ENCODE data around the gene GRAP. TPM values are rescaled to one million over a fixed set of nuclear protein-coding genes. Genes with fewer than 3 reads are reported as not detected.

Gene GRAP
- total RNA-seq, 1 experiment from 2014 or later = 0.55 TPM

DNA sequence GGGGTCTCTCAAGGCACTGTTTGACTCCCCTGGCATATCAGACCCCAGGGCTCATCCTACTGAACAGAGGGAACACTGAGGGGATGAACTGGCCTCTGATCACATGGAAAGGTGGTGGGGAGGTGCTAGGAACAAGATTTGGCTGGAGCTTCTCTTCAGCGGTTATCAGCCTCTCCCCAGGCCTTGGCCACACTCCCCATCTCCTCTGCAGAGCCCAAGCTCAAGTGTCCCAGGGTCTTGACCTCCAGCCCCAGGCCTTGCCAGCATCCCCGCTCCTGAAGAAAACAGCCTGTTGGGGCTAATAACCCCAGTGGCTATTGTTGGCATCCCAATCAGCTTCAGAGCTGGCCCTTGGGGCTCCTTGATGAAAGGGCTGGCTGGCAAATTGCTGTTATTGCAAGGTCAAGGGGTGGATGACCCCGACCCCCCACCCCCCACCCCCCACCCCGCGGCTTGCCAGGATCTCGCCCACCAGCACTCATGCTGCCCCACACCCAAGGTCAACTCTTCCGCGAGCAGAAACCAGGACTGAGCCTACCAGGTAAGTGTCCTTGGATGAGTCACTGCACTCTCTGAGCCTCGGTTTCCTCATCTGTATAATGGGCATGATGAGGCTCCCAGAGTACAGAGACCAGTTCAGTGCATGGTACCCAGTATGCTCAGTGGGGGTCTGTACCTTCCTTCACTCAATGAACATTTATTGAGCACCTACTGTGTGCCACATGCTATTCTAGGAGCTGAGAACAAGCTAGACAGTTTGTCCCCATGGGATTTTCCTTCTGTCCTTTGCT, 23.4 kb downstream of the GRAP start:
- no peak overlapping the region for H3K4me2 ChIP-seq (ENCODE audit: insufficient read depth, insufficient read length, low read length)
- no peak overlapping the region for H4K5ac ChIP-seq (ENCODE audit: insufficient read length, low read depth, low read length)
- no peak overlapping the region for H3K27ac Mint-ChIP-seq
- no peak overlapping the region for H2AK5ac ChIP-seq (ENCODE audit: insufficient read length, low read length)
- no peaks in the 10 kb centered on the region for H3K9me3 ChIP-seq (ENCODE audit: control insufficient read depth, low read depth, low read length)
- no CpG with 5 or more reads among the region's 9 CpGs for WGBS (ENCODE audit: extremely low coverage, insufficient read length, low lambda C conversion rate)
- H3K4me3 Mint-ChIP-seq = no peak overlapping the region
- no peak overlapping the region for H2BK15ac ChIP-seq (ENCODE audit: low read depth, low read length)
- no peak overlapping the region for H2BK20ac ChIP-seq (ENCODE audit: low read depth, low read length, poor library complexity, severe bottlenecking)
- no peak overlapping the region for H3K27ac ChIP-seq (ENCODE audit: insufficient read length, low read depth, low read length)
- no peak overlapping the region for H3K14ac ChIP-seq (ENCODE audit: insufficient read depth, low read length)
- no peak overlapping the region for H3K23ac ChIP-seq (ENCODE audit: insufficient read length, low read depth, low read length)
- H3K27me3 Mint-ChIP-seq (ENCODE audit: low read depth) = peaks cover 3% of the 10 kb centered on the region; the same call in 1 of the 2 replicates
- H3T11ph ChIP-seq (ENCODE audit: low read length) = no peak overlapping the region
- no peak overlapping the region for H3K4ac ChIP-seq (ENCODE audit: low read depth, low read length)
- no peaks in the 10 kb centered on the region for H3K79me2 ChIP-seq (ENCODE audit: insufficient read depth, low read length)
- no peak overlapping the region for H3K18ac ChIP-seq (ENCODE audit: insufficient read length, low read depth, low read length)
- TF ChIP-seq, protein P1, sequence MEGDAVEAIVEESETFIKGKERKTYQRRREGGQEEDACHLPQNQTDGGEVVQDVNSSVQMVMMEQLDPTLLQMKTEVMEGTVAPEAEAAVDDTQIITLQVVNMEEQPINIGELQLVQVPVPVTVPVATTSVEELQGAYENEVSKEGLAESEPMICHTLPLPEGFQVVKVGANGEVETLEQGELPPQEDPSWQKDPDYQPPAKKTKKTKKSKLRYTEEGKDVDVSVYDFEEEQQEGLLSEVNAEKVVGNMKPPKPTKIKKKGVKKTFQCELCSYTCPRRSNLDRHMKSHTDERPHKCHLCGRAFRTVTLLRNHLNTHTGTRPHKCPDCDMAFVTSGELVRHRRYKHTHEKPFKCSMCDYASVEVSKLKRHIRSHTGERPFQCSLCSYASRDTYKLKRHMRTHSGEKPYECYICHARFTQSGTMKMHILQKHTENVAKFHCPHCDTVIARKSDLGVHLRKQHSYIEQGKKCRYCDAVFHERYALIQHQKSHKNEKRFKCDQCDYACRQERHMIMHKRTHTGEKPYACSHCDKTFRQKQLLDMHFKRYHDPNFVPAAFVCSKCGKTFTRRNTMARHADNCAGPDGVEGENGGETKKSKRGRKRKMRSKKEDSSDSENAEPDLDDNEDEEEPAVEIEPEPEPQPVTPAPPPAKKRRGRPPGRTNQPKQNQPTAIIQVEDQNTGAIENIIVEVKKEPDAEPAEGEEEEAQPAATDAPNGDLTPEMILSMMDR (conservative IDR thresholded peaks at IDR 0.05) = no peak
- H2AFZ ChIP-seq (ENCODE audit: low read length) = no peak overlapping the region
- no peak overlapping the region for H4K8ac ChIP-seq (replicated peaks; ENCODE audit: insufficient read length, low read depth, low read length)
- H3K9me3 Mint-ChIP-seq = no peaks in the 10 kb centered on the region
- H4K91ac ChIP-seq (ENCODE audit: insufficient read length, low read depth, low read length) = no peak overlapping the region
- DNase-seq = no peak
- H3K56ac ChIP-seq (ENCODE audit: insufficient read length, low read depth, low read length) = no peak overlapping the region
- no peaks in the 10 kb centered on the region for H4K20me1 ChIP-seq (ENCODE audit: control insufficient read depth, insufficient read depth, insufficient read length)
- H3K23me2 ChIP-seq (ENCODE audit: insufficient read length, low read depth, low read length, poor library complexity, severe bottlenecking) = no peaks in the 10 kb centered on the region
- no peaks in the 10 kb centered on the region for H3K79me1 ChIP-seq (ENCODE audit: insufficient read depth, low read depth, low read length, poor library complexity, severe bottlenecking)
- no peak overlapping the region for H2BK5ac ChIP-seq (ENCODE audit: insufficient read length, low read length)
- H2BK120ac ChIP-seq (ENCODE audit: low read depth, low read length, poor library complexity, severe bottlenecking) = no peak overlapping the region
- H2BK12ac ChIP-seq (ENCODE audit: insufficient read length, low read depth, low read length) = no peak overlapping the region
- H3K4me1 ChIP-seq (ENCODE audit: insufficient read depth, low read length) = no peaks in the 10 kb centered on the region
- H3K9ac ChIP-seq (ENCODE audit: extremely low read depth, insufficient read length, low read length) = no peak overlapping the region
- H3K27me3 ChIP-seq (ENCODE audit: insufficient read depth, low read length) = no peaks in the 10 kb centered on the region; the same call in 1 of the 2 replicates
- H3K36me3 Mint-ChIP-seq (ENCODE audit: insufficient read depth in 1 of 3, low read depth in 3 of 3) = no peaks in the 10 kb centered on the region
- H3K4me1 Mint-ChIP-seq = peaks cover 0 to 15% of the 10 kb centered on the region in 2 experiments; a peak in 2 of 4 replicates

Measured in H9 (cell line).